ENCODE results near the gene RNF187. TPM values are rescaled to one million over a fixed set of nuclear protein-coding genes. Genes with fewer than 3 reads are reported as not detected.

RNF187 gene
- polyA plus RNA-seq, 1 donor (not counting 4 experiments of a cell fraction or from before 2014, with no cell fraction given): 65.8 TPM

DNA sequence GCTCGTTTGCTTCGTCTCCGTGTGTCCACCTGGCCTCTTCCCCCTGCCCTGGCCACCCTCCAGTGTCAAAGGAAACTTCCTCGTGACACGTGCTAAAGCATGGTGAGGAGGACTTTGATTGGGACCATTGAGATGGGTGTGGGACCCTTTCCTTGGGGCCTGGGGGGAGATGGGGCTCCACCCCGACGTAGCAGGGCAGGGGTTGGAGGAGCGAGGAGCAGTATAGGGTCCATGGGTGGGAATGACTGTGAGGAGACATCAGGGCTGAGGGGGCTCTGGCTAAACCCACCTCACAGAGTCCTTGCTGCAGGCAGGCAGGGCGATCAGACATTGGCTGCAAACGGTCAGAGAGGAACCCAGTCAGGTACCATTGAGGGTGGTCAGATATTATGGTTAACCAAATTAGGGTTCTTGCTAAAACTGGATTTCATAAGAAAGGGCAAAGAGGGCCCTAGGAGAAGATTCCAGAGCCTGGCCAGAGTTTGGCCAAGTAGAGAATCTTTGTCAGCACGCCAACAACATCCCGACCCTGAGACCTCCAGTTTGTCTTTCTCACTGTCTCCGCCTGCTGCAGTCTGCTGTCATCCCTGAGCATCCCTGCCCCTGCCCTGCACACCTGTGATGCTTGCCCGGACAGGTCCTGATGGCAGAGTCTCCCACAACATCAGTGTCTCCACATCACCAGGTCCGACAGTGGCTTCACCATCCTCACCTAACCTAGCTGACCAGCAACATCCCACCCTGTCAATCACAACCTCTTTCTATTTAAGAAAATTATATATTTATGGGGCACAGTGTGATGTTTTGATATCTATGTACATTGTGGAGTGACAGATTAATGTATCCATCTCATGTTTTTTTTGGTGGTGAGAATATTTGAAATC is 8.0 kb downstream of the RNF187 start:
- dilution Hi-C loops (cut with MboI; ENCODE audit: extremely low pct_ligation_motif_present, low sequenced_read_pairs): no loop called here
- TF ChIP-seq, protein P1, sequence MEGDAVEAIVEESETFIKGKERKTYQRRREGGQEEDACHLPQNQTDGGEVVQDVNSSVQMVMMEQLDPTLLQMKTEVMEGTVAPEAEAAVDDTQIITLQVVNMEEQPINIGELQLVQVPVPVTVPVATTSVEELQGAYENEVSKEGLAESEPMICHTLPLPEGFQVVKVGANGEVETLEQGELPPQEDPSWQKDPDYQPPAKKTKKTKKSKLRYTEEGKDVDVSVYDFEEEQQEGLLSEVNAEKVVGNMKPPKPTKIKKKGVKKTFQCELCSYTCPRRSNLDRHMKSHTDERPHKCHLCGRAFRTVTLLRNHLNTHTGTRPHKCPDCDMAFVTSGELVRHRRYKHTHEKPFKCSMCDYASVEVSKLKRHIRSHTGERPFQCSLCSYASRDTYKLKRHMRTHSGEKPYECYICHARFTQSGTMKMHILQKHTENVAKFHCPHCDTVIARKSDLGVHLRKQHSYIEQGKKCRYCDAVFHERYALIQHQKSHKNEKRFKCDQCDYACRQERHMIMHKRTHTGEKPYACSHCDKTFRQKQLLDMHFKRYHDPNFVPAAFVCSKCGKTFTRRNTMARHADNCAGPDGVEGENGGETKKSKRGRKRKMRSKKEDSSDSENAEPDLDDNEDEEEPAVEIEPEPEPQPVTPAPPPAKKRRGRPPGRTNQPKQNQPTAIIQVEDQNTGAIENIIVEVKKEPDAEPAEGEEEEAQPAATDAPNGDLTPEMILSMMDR (optimal IDR thresholded peaks at IDR 0.05 in 1 of 3, IDR thresholded peaks at IDR 0.05 in 1 of 3, conservative IDR thresholded peaks at IDR 0.05 in 1 of 3; ENCODE audit: extremely low read depth in 1 of 3, insufficient read depth in 2 of 3, low read length in 3 of 3): no peak
- no peak for TF ChIP-seq EZH2 (IDR thresholded peaks at IDR 0.05; ENCODE audit: low read length)
- no peaks in the 10 kb centered on the region for H4K20me1 ChIP-seq (ENCODE audit: control insufficient read depth, extremely low read depth, insufficient read depth, low read length)

DNA sequence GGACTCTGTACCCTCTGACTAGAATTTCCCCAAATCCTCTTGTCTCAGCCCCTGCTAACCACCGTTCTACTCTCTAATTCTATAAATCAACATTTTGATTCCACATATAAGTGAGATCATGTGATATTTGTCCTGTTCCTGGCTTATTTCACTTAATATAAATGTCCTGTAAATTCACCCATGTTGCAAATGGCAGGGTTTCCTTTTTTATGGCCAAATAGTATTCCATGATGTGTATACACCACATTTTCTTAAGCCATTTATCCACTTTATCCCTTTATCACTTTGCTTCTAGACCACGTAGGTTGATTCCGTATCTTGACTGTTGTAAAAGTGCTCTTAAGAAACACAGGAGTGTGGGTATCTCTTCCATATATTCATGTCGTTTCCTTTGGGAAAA is 8.9 kb downstream of the RNF187 start:
- FAIRE-seq: no peak
- peaks cover 12 to 30% of the 10 kb centered on the region in 2 experiments for H3K36me3 ChIP-seq (ENCODE audit: control insufficient read depth in 2 of 2, extremely low read depth in 1 of 2, insufficient read depth in 2 of 2, low read length in 2 of 2)

More for the DNA sequence above, 8.0 kb downstream of the RNF187 start:
- no peak overlapping the region for H3K4me3 ChIP-seq (ENCODE audit: control insufficient read depth in 2 of 3, extremely low read depth in 1 of 3, insufficient read depth in 2 of 3, low read depth in 1 of 3, low read length in 3 of 3)
- peaks cover 8% of the 10 kb centered on the region for H3K79me2 ChIP-seq (ENCODE audit: control insufficient read depth, insufficient read depth, low read length)
- no peak overlapping the region for H3K27ac ChIP-seq (ENCODE audit: control insufficient read depth, insufficient read depth, low read length)
- no peak overlapping the region for H3K4me2 ChIP-seq (ENCODE audit: control insufficient read depth, extremely low read depth, insufficient read depth, low read depth, low read length)
- no peaks in the 10 kb centered on the region for H3K9me3 ChIP-seq (ENCODE audit: control insufficient read depth, low read depth, low read length)
- peaks cover 20 to 38% of the 10 kb centered on the region in 2 experiments for H3K36me3 ChIP-seq (ENCODE audit: control insufficient read depth in 2 of 2, extremely low read depth in 1 of 2, insufficient read depth in 2 of 2, low read length in 2 of 2)
- peaks cover 7% of the 10 kb centered on the region for H3K4me1 ChIP-seq (ENCODE audit: control insufficient read depth, extremely low read depth, insufficient read depth, low read length)
- H2AFZ ChIP-seq (ENCODE audit: control insufficient read depth, low read length): no peak overlapping the region
- H3K9me1 ChIP-seq (ENCODE audit: control insufficient read depth, extremely low read depth, insufficient read depth, low read length): no peaks in the 10 kb centered on the region
- H3K9ac ChIP-seq (ENCODE audit: control insufficient read depth, extremely low read depth, insufficient read depth, low read length): no peak overlapping the region
- DNase-seq (ENCODE audit: low read depth, low spot score) (no peak), FAIRE-seq (no peak)
- no peaks in the 10 kb centered on the region for H3K27me3 ChIP-seq (ENCODE audit: control insufficient read depth, extremely low read depth, insufficient read depth, low read length)

More for the DNA sequence above, 8.9 kb downstream of the RNF187 start:
- H2AFZ ChIP-seq (ENCODE audit: control insufficient read depth, low read length): no peak overlapping the region
- H3K27ac ChIP-seq (ENCODE audit: control insufficient read depth, insufficient read depth, low read length): no peak overlapping the region
- peaks cover 7% of the 10 kb centered on the region for H3K4me1 ChIP-seq (ENCODE audit: control insufficient read depth, extremely low read depth, insufficient read depth, low read length)
- no peaks in the 10 kb centered on the region for H3K27me3 ChIP-seq (ENCODE audit: control insufficient read depth, extremely low read depth, insufficient read depth, low read length)
- no peaks in the 10 kb centered on the region for H4K20me1 ChIP-seq (ENCODE audit: control insufficient read depth, extremely low read depth, insufficient read depth, low read length)
- no peak for DNase-seq (ENCODE audit: low read depth, low spot score)
- no peaks in the 10 kb centered on the region for H3K9me3 ChIP-seq (ENCODE audit: control insufficient read depth, low read depth, low read length)
- dilution Hi-C loops (cut with MboI; ENCODE audit: extremely low pct_ligation_motif_present, low sequenced_read_pairs): no loop called here
- no peak for TF ChIP-seq EZH2 (IDR thresholded peaks at IDR 0.05; ENCODE audit: low read length)
- TF ChIP-seq, protein P1 (optimal IDR thresholded peaks at IDR 0.05 in 1 of 3, IDR thresholded peaks at IDR 0.05 in 1 of 3, conservative IDR thresholded peaks at IDR 0.05 in 1 of 3; ENCODE audit: extremely low read depth in 1 of 3, insufficient read depth in 2 of 3, low read length in 3 of 3): no peak
- no peak overlapping the region for H3K9ac ChIP-seq (ENCODE audit: control insufficient read depth, extremely low read depth, insufficient read depth, low read length)
- H3K9me1 ChIP-seq (ENCODE audit: control insufficient read depth, extremely low read depth, insufficient read depth, low read length): no peaks in the 10 kb centered on the region
- no peak overlapping the region for H3K4me2 ChIP-seq (ENCODE audit: control insufficient read depth, extremely low read depth, insufficient read depth, low read depth, low read length)
- no peaks in the 10 kb centered on the region for H3K79me2 ChIP-seq (ENCODE audit: control insufficient read depth, insufficient read depth, low read length)
- H3K4me3 ChIP-seq (ENCODE audit: control insufficient read depth in 2 of 3, extremely low read depth in 1 of 3, insufficient read depth in 2 of 3, low read depth in 1 of 3, low read length in 3 of 3): no peak overlapping the region
